AG09309 (cell line): ENCODE measurements around the gene TMEM72.

Experiments
- DNase-seq: peaks from one replicate; pipeline ENCODE4 v3.0.0-alpha.2; 2010; ENCODE audit warnings: low read depth
- H3K4me3 ChIP-seq: 2 replicates; pipeline ENCODE4 v1.5.1; 2011; ENCODE audit warnings: mild to moderate bottlenecking, low read depth, low read length, moderate library complexity; ENCODE audit not compliant: control insufficient read depth
- TF ChIP-seq, protein P1 (sequence below): IDR thresholded peaks from 2 replicates; pipeline ENCODE4 v1.5.1; 2011; ENCODE audit warnings: mild to moderate bottlenecking, low read depth, low read length, inconsistent platforms; ENCODE audit not compliant: insufficient read depth, control insufficient read depth; ENCODE audit errors: missing control alignments

The TMEM72 gene

DNA sequence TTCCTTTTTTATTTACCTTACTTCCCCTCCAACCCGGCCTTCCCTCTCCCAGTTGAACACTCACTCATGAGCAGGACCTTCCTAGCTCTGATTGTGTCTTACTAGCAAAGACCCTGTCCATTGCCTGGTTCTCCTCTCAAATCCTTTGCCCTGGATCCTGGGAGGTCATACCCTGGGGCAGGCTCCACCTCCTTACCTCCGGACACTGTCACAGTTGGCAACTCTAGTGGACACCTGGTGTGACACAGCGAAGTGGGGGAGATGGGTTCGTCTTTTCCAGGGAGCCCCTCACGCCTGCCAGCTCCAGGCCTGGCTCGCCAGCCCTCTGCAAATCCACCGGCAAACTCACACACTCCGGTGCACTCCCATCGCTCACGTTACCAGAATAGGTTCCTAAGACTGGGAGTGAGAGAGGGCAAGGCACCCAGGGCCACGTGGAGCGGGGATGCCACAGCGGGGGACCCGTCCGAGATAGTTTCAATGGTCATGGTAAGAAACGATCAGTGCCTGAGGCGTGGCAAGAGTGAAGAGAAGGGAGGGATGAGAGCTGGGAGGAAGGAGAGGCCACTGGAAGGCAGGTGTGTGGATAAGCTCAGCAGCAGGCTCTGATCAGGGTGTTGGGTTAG lies 30.9 kb upstream of the TMEM72 start:
- H3K4me3 ChIP-seq = no peak overlapping the region
- no peak for DNase-seq
- TF ChIP-seq, protein P1, sequence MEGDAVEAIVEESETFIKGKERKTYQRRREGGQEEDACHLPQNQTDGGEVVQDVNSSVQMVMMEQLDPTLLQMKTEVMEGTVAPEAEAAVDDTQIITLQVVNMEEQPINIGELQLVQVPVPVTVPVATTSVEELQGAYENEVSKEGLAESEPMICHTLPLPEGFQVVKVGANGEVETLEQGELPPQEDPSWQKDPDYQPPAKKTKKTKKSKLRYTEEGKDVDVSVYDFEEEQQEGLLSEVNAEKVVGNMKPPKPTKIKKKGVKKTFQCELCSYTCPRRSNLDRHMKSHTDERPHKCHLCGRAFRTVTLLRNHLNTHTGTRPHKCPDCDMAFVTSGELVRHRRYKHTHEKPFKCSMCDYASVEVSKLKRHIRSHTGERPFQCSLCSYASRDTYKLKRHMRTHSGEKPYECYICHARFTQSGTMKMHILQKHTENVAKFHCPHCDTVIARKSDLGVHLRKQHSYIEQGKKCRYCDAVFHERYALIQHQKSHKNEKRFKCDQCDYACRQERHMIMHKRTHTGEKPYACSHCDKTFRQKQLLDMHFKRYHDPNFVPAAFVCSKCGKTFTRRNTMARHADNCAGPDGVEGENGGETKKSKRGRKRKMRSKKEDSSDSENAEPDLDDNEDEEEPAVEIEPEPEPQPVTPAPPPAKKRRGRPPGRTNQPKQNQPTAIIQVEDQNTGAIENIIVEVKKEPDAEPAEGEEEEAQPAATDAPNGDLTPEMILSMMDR = no peak

DNA sequence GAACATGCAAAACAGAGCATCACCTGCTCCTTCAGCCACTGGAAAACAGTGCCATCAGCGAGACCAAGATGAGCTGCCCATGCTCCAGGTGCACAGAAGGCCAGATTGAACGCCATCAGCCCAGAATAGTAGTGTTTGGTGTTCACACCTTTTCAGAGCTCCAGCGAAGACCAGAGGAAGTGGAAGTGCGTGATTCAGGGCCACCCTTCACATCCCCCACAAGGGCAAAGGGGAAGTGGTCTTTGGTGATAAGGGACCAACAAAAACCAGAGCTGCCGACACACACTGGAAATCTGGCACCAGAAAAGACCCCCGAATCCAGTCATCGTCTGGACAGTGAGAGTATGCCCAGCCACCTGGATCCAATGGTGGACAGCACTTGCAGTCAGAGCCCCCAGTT lies 29.5 kb upstream of the TMEM72 start:
- TF ChIP-seq, protein P1 = no peak
- DNase-seq = no peak
- H3K4me3 ChIP-seq = no peak overlapping the region

DNA sequence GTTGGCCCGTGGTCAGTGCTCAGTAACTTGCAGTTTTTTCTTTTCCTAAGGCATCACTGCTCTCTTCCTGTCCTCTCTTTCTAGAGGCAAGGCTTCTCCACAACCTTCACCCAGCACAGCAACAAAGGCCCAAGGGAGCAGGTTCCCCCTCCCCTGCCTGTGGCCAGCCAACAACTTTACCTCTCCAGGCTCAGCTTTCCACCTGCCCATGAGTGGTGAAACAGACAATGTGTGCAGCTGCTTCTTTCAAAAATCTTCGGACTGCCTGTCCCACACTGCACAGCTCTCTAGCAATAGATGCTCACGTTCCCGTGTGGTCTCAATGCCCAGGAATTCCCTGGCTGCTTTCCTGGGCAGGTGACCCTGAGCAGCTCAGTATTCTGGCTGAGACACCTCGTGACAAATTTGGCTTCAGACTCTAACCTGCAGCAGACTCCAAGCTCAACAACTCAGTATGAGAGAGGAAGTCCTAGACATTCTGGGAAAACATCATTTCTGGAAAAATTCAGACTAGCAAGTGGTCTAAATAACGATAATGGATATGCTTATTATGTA lies 28.9 kb upstream of the TMEM72 start:
- no peak overlapping the region for H3K4me3 ChIP-seq
- TF ChIP-seq, protein P1 = no peak
- DNase-seq = no peak

DNA sequence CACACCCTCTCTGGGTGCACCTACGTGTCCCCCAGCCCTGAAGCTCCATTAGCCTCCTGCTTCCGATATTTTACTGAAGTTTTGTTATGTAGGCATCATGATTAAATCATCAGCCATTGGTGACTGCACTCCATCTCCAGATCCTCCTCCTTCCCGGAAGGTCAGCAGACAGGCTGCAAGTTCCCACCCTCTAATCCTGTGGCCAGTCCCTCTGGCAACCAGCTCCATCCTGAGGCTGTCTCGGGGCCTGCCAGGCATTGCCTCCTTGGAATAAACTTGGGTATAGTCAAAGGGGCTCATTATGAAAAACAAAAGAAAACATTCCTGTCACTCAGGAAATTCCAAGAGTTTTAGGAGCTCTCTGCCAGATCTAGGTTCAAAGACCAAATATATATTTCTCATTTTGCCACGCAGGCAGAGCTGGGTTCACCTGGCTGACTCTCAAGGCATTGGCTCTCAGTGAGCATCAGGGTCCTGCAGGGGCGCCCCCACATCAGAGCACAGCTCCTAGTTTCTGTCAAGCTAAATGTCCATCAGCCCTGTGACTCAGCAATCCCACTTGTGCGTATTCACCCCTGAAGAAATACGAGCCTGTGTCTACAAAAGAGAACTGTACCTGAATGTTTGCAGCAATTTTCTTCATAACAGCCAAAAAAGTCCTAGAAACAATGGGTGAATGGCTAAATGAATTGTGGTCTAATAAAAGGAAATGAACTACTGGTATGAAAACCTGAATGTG lies 27.4 kb upstream of the TMEM72 start:
- no peak overlapping the region for H3K4me3 ChIP-seq
- TF ChIP-seq, protein P1 = no peak
- no peak for DNase-seq

DNA sequence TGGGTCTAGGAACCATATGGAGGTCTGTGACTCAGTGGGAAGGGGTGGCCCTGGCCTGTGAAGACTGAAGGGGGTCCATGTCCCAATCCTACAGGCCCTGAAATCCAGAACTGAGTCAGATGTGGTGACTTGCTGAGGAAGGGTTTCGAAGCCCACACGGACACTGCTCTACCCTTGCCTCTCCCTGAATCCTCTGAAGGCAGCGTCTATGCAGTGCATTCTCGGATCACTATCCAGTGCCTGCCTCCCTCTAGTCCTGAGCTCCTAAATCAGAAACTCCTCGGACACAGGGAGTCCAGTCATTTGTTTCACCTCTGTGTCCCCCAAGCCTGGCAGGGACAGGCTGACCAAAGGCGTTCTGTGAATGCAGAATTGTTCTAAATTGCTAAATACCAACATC lies 25.4 kb upstream of the TMEM72 start:
- no peak for DNase-seq
- TF ChIP-seq, protein P1 = no peak
- no peak overlapping the region for H3K4me3 ChIP-seq

DNA sequence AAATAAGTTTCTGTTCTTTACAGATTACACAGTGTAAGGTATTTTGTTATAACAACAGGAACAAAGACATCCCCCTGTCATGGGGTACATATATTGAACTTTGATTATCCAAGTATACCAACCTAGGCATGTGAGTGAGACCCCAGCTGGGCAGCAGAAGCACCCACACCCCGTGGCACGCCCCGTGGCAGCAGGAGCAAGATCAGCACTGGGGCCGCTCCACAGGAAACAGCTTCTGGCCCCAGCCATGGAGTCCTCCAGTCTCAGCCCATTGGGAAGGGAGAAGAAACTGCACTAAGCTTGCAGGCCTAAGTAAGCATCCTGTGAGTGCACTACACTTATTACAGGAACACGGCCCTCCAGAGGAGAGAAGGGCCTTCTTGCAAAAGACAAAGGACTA lies 24.2 kb upstream of the TMEM72 start:
- DNase-seq = no peak
- H3K4me3 ChIP-seq = no peak overlapping the region
- TF ChIP-seq, protein P1 = no peak
